B cell (primary cell): ENCODE data around the gene ACTRT3.

Experiments used
- EZH2 ChIP-seq: IDR thresholded peaks from 2 replicates; pipeline ENCODE4 v1.6.1; 2012; ENCODE audit warnings: borderline replicate concordance, low read depth, mild to moderate bottlenecking, moderate library complexity, low read length; ENCODE audit not compliant: insufficient read depth, poor library complexity, severe bottlenecking
- TF ChIP-seq, protein P1 (sequence below): fragments of 200-600 bp; IDR thresholded peaks from one replicate; pipeline ENCODE4 v1.8.0; 2022; ENCODE audit warnings: antibody characterized with exemption, mild to moderate bottlenecking

DNA sequence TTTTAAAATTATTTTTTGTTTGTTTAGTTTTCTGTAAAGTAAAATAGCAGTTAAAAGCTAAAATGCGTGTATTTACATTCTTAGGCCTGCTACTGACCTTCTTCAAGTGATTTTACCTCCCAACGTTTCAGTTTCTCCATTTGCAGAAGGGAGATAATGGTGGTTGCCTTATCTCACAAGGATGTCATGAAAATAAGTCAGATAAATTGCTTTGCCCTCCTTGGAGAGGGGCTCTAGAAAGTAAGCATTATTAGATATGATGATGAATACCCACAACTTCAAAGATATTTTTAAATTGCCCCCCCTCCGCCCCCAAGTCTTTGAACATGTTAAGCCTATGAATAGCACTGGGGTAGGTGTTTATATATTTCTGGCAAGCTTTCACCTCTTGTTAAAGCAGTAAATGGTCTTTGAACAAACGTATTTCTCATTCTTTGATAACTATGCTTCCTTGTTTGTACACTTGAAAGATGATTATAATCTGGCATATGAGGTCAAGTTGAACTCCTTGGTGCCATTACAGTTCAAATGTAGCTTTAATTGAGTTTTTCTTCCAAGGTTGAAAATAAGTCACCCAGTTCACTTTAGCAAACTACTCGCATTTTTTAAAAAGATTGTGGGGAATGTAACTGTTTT is 10.9 kb downstream of the ACTRT3 start:
- TF ChIP-seq, protein P1, sequence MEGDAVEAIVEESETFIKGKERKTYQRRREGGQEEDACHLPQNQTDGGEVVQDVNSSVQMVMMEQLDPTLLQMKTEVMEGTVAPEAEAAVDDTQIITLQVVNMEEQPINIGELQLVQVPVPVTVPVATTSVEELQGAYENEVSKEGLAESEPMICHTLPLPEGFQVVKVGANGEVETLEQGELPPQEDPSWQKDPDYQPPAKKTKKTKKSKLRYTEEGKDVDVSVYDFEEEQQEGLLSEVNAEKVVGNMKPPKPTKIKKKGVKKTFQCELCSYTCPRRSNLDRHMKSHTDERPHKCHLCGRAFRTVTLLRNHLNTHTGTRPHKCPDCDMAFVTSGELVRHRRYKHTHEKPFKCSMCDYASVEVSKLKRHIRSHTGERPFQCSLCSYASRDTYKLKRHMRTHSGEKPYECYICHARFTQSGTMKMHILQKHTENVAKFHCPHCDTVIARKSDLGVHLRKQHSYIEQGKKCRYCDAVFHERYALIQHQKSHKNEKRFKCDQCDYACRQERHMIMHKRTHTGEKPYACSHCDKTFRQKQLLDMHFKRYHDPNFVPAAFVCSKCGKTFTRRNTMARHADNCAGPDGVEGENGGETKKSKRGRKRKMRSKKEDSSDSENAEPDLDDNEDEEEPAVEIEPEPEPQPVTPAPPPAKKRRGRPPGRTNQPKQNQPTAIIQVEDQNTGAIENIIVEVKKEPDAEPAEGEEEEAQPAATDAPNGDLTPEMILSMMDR: no peak
- TF ChIP-seq EZH2: no peak
